OCI-LY1 (cell line): ENCODE data around the gene ZNF485.

ENCODE experiments used
- H2AFZ ChIP-seq: fragments of 200-600 bp; sonication (generic), shearing (Covaris generic); 2 replicates; pipeline ENCODE4 v1.6.0; 2014; ENCODE audit warnings: antibody characterized with exemption, mild to moderate bottlenecking, low read length
- H3F3A ChIP-seq: fragments of 200-600 bp; sonication (generic), shearing (Covaris generic); 2 replicates; pipeline ENCODE4 v1.6.0; 2014; ENCODE audit warnings: mild to moderate bottlenecking, antibody characterized with exemption, low read length, moderate library complexity; ENCODE audit not compliant: insufficient read depth
- H3K27ac ChIP-seq: fragments of 200-600 bp; sonication (generic); 2 replicates; pipeline ENCODE4 v1.5.1; 2014; ENCODE audit warnings: low read length, mixed run types, mild to moderate bottlenecking, low read depth; ENCODE audit not compliant: poor library complexity, severe bottlenecking
- H3K27me3 ChIP-seq: fragments of 200-600 bp; sonication (generic); 2 replicates; pipeline ENCODE4 v1.6.0; 2014; ENCODE audit warnings: antibody characterized with exemption, mild to moderate bottlenecking, low read length, moderate library complexity; ENCODE audit not compliant: insufficient read depth
- H3K36me3 ChIP-seq: fragments of 200-600 bp; sonication (generic); 2 replicates; pipeline ENCODE4 v1.6.1; 2014; ENCODE audit warnings: mild to moderate bottlenecking, antibody characterized with exemption, low read length, moderate library complexity, mixed read lengths; ENCODE audit not compliant: insufficient read depth
- H3K4me1 ChIP-seq: fragments of 200-600 bp; sonication (generic); 2 replicates; pipeline ENCODE4 v1.5.1; 2014; ENCODE audit warnings: mild to moderate bottlenecking, low read length, moderate library complexity; ENCODE audit not compliant: insufficient read depth, severe bottlenecking
- H3K4me2 ChIP-seq: fragments of 200-600 bp; sonication (generic), shearing (Covaris generic); 2 replicates; pipeline ENCODE4 v1.6.1; 2014; ENCODE audit warnings: low read length
- H3K4me3 ChIP-seq: fragments of 200-600 bp; sonication (generic); 2 replicates; pipeline ENCODE4 v1.5.1; 2014; ENCODE audit warnings: low read length, low read depth, mild to moderate bottlenecking, mixed read lengths; ENCODE audit not compliant: poor library complexity, severe bottlenecking
- H3K79me2 ChIP-seq: fragments of 200-600 bp; shearing (Covaris generic); 2 replicates; pipeline ENCODE4 v1.6.1; 2016; ENCODE audit warnings: mixed run types, low read length, mixed read lengths; ENCODE audit not compliant: insufficient read depth
- H3K9ac ChIP-seq: fragments of 200-600 bp; sonication (generic), shearing (Covaris generic); 2 replicates; pipeline ENCODE4 v1.6.1; 2014; ENCODE audit warnings: mild to moderate bottlenecking, low read length, mixed read lengths
- H3K9me2 ChIP-seq: fragments of 200-600 bp; sonication (generic), shearing (Covaris generic); 2 replicates; pipeline ENCODE4 v1.6.1; 2014; ENCODE audit warnings: low read depth, mild to moderate bottlenecking, low read length, mixed read lengths
- H3K9me3 ChIP-seq: fragments of 200-600 bp; shearing (Covaris generic); 2 replicates; pipeline ENCODE4 v1.6.1; 2014; ENCODE audit warnings: low read length, mixed read lengths
- H4K20me1 ChIP-seq: fragments of 200-600 bp; sonication (generic), shearing (Covaris generic); 2 replicates; pipeline ENCODE4 v1.6.0; 2016; ENCODE audit warnings: mild to moderate bottlenecking, low read length; ENCODE audit not compliant: insufficient read depth
- EZH2 ChIP-seq: fragments of 200-600 bp; sonication (generic), shearing (Covaris generic); IDR thresholded peaks from 2 replicates; pipeline ENCODE4 v1.8.0; 2017; ENCODE audit warnings: borderline replicate concordance, mixed run types, mild to moderate bottlenecking, antibody characterized with exemption, low read length, moderate library complexity, mixed read lengths
- TF ChIP-seq, protein P1 (sequence below): fragments of 200-600 bp; sonication (generic), shearing (Covaris generic); IDR thresholded peaks from 2 replicates; pipeline ENCODE4 v1.5.1; 2017; ENCODE audit warnings: mild to moderate bottlenecking, antibody characterized with exemption, low read length, moderate library complexity, mixed read lengths

ZNF485 gene

DNA sequence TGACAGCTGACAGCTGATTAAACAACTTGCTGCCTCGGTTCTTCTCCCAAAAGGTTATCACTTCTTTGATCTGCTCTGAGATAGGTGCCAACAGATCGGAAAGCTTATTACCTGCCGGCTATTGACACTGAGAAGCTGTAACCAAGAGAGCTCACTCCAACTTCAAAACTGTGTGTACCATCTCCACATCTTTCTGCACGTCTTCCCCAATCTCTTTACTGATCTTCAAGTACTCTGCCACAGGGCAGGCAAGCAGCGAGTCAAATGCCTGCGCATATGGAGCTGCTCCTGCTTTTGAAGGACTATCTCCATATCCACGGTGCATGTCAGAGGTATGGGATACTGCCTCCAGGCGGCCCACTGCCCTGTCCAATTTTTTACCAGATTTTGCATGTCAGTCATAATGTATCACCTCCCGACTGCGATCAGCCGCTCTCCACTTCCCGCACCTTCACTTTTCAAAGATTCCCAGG lies 352 bp upstream of the ZNF485 start:
- H3K9me2 ChIP-seq = no peaks in the 10 kb centered on the region
- no peaks in the 10 kb centered on the region for H3F3A ChIP-seq
- H3K4me1 ChIP-seq = peaks cover 10% of the 10 kb centered on the region
- H3K9me3 ChIP-seq = no peaks in the 10 kb centered on the region
- H3K27ac ChIP-seq = no peak overlapping the region
- H3K27me3 ChIP-seq = no peaks in the 10 kb centered on the region; the same call in 1 of the 2 replicates
- H2AFZ ChIP-seq = peak overlapping the region; percentile 64; the same call in 1 of the 2 replicates
- no peak overlapping the region for H3K9ac ChIP-seq
- H3K4me3 ChIP-seq = peak overlapping the region; percentile 80
- H3K36me3 ChIP-seq = peaks cover 31% of the 10 kb centered on the region
- peak overlapping the region; percentile 72 for H3K4me2 ChIP-seq
- TF ChIP-seq, protein P1, sequence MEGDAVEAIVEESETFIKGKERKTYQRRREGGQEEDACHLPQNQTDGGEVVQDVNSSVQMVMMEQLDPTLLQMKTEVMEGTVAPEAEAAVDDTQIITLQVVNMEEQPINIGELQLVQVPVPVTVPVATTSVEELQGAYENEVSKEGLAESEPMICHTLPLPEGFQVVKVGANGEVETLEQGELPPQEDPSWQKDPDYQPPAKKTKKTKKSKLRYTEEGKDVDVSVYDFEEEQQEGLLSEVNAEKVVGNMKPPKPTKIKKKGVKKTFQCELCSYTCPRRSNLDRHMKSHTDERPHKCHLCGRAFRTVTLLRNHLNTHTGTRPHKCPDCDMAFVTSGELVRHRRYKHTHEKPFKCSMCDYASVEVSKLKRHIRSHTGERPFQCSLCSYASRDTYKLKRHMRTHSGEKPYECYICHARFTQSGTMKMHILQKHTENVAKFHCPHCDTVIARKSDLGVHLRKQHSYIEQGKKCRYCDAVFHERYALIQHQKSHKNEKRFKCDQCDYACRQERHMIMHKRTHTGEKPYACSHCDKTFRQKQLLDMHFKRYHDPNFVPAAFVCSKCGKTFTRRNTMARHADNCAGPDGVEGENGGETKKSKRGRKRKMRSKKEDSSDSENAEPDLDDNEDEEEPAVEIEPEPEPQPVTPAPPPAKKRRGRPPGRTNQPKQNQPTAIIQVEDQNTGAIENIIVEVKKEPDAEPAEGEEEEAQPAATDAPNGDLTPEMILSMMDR = no peak
- no peak for TF ChIP-seq EZH2
- H4K20me1 ChIP-seq = no peaks in the 10 kb centered on the region
- H3K79me2 ChIP-seq = no peaks in the 10 kb centered on the region

DNA sequence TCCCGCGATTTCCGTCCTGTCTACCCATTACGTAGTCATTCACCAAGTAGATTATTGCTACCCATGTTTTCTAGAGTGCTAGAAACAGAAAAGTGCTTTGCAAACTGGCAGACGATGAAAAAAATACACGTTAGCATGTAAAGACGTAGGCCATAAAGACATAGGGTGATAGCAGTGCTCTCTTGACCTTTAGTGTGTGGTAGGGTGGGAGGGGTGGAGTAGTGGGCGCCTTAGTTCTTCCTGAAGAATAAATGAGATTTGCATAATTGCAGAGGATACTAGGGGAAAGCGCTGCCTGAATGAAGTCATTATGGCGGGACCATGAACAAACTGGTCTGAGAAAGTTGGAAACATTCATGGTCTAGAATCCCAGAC lies 948 bp downstream of the ZNF485 start:
- Histone ChIP-seq H3K9me2 (no peaks in the 10 kb centered on the region), H3K9ac (peak overlapping the region; percentile 76; the same call in 1 of the 2 replicates), H3K4me3 (peak overlapping the region; percentile 80), H3K27me3 (no peaks in the 10 kb centered on the region; the same call in 1 of the 2 replicates), H3K4me2 (peak overlapping the region; percentile 72), H4K20me1 (no peaks in the 10 kb centered on the region), H3K27ac (no peak overlapping the region), H3K4me1 (peaks cover 10% of the 10 kb centered on the region), H3K36me3 (peaks cover 44% of the 10 kb centered on the region), H3K79me2 (no peaks in the 10 kb centered on the region), H2AFZ (no peak overlapping the region), H3K9me3 (peaks cover 7% of the 10 kb centered on the region; the same call in 1 of the 2 replicates), H3F3A (no peaks in the 10 kb centered on the region)
- TF ChIP-seq, protein P1 = no peak
- no peak for TF ChIP-seq EZH2

DNA sequence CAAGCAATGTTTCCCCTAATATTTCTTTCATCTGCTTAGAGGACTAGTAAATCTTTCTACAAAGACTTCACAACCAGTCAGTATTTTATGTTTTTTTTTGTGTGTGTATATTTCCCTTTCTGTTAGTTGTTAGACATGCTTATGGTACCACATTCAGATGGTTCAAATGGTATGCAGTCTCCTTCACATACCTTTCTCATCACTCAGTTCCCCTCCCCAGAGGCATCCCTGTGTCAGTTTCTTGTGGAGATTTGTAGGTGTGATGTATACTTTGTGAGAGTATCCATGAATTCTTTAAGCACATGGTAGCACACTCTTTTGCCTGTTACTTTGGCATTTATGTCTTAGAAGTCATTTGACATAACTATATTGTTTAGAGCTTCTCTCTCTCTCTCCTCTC lies 4.4 kb downstream of the ZNF485 start:
- Histone ChIP-seq H3K9me2 (no peaks in the 10 kb centered on the region), H3K9ac (no peak overlapping the region), H3K9me3 (peaks cover 19% of the 10 kb centered on the region), H3K27ac (no peak overlapping the region), H3K36me3 (peaks cover 77% of the 10 kb centered on the region), H4K20me1 (no peaks in the 10 kb centered on the region), H3F3A (no peaks in the 10 kb centered on the region), H3K27me3 (no peaks in the 10 kb centered on the region), H2AFZ (no peak overlapping the region), H3K4me1 (peaks cover 10% of the 10 kb centered on the region), H3K4me2 (no peak overlapping the region), H3K79me2 (no peaks in the 10 kb centered on the region), H3K4me3 (no peak overlapping the region)
- no peak for TF ChIP-seq EZH2
- TF ChIP-seq, protein P1 = no peak
